ENCODE measurements around the gene EML6.

DNA sequence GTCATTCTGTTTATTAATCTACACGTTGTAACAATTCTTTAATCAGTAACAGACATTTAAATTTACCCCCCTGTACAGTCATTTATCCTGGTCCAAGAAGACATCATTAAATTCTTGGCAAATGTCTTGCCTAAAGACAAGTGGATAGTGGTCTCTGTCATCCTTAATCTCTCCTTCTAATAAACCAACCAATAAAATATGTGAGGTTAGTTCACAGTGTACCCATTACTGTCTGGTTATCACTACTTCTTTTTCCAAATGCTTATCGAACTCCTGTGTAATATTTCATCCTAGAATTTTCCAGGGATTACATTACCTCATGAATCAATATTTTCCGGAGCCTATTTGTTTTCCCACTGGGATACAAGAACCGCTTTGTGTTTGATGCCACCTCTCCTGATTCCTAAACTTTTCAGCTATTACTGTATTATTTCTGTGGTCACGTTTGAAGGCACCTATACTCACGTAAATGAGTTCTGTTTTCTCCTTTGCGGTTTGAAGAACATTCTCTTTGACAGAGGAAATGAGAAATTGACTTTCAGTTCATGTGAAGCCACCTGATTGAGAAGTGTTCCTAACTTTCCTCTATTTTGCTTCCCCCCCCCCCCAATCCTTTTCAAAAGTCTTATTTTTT, 195.3 kb downstream of the EML6 start:
- TF ChIP-seq, protein P1, sequence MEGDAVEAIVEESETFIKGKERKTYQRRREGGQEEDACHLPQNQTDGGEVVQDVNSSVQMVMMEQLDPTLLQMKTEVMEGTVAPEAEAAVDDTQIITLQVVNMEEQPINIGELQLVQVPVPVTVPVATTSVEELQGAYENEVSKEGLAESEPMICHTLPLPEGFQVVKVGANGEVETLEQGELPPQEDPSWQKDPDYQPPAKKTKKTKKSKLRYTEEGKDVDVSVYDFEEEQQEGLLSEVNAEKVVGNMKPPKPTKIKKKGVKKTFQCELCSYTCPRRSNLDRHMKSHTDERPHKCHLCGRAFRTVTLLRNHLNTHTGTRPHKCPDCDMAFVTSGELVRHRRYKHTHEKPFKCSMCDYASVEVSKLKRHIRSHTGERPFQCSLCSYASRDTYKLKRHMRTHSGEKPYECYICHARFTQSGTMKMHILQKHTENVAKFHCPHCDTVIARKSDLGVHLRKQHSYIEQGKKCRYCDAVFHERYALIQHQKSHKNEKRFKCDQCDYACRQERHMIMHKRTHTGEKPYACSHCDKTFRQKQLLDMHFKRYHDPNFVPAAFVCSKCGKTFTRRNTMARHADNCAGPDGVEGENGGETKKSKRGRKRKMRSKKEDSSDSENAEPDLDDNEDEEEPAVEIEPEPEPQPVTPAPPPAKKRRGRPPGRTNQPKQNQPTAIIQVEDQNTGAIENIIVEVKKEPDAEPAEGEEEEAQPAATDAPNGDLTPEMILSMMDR (IDR thresholded peaks at IDR 0.05) = no peak
- TF ChIP-seq POLR2AphosphoS5 (IDR thresholded peaks at IDR 0.05) = no peak
